Brain microvascular endothelial cell (primary cell): ENCODE data around the gene PAQR8.

Experiments
- DNase-seq: peaks from one replicate; pipeline ENCODE4 v3.0.0-alpha.2; 2020
- H3K27ac ChIP-seq: fragments of 250-450 bp; sonication (Bioruptor Pico); 2 replicates; pipeline ENCODE4 v1.5.1; 2020; ENCODE audit warnings: mild to moderate bottlenecking, moderate library complexity
- H3K27me3 ChIP-seq: fragments of 250-450 bp; sonication (Bioruptor Pico); replicated peaks from 2 replicates; pipeline ENCODE4 v1.5.1; 2020; ENCODE audit warnings: mild to moderate bottlenecking
- H3K36me3 ChIP-seq: fragments of 250-450 bp; sonication (Bioruptor Pico); replicated peaks from 2 replicates; pipeline ENCODE4 v1.5.1; 2020; ENCODE audit warnings: mild to moderate bottlenecking
- H3K4me3 ChIP-seq: 2 replicates; pipeline ENCODE4 v1.5.1; 2011; ENCODE audit warnings: low read depth, mild to moderate bottlenecking, control low read depth, low read length, moderate library complexity
- in situ Hi-C: cut with HindIII; loops from 2 replicates; pipeline ENCODE4 v1.10.0; 2017; ENCODE audit warnings: low sequenced_read_pairs, low pct_ligation_motif_present
- TF ChIP-seq, protein P1 (sequence below): IDR thresholded peaks from 2 replicates; pipeline ENCODE4 v1.5.1; 2011; ENCODE audit warnings: low read depth, mild to moderate bottlenecking, moderate library complexity, low read length, control low read depth, inconsistent platforms; ENCODE audit errors: missing control alignments

PAQR8 gene

DNA sequence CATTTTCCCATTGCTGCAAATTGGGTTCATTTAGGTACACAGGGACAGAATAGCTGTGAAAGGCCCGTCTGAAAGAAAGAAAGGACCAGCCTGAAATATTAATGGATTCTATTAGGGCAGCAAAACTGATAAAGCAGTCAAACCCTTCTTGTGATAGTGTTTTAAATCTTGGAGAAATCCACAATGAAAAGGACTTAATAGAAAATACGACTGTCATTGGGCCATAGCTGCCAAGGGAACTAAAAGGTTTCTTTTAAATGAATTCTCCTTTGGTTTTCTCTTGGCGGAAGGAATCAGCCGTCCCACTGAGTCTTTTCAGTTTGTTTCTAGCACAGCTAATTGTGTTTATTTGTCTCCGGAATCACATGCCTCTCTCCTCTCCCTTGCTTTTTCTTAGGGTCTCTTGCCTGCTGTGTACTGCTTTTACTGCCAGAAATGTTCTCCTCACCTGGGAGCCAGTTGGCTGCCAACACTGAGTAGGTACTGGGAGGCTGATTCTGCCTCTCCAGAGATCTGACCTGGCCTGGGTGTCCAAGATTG is 11.3 kb downstream of the PAQR8 start:
- TF ChIP-seq, protein P1, sequence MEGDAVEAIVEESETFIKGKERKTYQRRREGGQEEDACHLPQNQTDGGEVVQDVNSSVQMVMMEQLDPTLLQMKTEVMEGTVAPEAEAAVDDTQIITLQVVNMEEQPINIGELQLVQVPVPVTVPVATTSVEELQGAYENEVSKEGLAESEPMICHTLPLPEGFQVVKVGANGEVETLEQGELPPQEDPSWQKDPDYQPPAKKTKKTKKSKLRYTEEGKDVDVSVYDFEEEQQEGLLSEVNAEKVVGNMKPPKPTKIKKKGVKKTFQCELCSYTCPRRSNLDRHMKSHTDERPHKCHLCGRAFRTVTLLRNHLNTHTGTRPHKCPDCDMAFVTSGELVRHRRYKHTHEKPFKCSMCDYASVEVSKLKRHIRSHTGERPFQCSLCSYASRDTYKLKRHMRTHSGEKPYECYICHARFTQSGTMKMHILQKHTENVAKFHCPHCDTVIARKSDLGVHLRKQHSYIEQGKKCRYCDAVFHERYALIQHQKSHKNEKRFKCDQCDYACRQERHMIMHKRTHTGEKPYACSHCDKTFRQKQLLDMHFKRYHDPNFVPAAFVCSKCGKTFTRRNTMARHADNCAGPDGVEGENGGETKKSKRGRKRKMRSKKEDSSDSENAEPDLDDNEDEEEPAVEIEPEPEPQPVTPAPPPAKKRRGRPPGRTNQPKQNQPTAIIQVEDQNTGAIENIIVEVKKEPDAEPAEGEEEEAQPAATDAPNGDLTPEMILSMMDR, result no peak
- H3K4me3 ChIP-seq, result no peak overlapping the region
- no peaks in the 10 kb centered on the region for H3K27me3 ChIP-seq
- no peaks in the 10 kb centered on the region for H3K36me3 ChIP-seq
- no peak overlapping the region for H3K27ac ChIP-seq
- in situ Hi-C loops, result no loop called here
- DNase-seq, result no peak

DNA sequence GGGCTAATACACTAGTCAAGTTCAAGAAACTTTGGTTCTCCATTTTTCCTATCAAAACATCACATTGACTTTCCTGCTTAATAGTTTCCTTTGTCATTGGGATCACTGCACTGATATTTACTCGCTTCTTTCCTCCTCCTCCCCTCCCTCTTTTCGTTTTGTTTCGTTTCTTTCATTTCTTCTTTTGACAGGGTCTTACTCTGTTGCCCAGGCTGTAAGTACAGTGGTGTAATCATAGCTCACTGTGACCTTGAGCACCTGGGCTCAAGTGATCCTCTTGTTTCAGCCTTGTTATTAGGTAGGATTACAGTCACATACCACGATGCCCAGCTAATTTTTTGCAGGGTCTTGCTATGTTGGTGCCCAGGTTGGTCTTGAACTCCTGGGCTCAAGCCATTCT is 12.3 kb downstream of the PAQR8 start:
- DNase-seq, result no peak
- H3K27ac ChIP-seq, result no peak overlapping the region
- no peaks in the 10 kb centered on the region for H3K27me3 ChIP-seq
- in situ Hi-C loops, result no loop called here
- TF ChIP-seq, protein P1, result no peak
- no peak overlapping the region for H3K4me3 ChIP-seq
- H3K36me3 ChIP-seq, result no peaks in the 10 kb centered on the region

DNA sequence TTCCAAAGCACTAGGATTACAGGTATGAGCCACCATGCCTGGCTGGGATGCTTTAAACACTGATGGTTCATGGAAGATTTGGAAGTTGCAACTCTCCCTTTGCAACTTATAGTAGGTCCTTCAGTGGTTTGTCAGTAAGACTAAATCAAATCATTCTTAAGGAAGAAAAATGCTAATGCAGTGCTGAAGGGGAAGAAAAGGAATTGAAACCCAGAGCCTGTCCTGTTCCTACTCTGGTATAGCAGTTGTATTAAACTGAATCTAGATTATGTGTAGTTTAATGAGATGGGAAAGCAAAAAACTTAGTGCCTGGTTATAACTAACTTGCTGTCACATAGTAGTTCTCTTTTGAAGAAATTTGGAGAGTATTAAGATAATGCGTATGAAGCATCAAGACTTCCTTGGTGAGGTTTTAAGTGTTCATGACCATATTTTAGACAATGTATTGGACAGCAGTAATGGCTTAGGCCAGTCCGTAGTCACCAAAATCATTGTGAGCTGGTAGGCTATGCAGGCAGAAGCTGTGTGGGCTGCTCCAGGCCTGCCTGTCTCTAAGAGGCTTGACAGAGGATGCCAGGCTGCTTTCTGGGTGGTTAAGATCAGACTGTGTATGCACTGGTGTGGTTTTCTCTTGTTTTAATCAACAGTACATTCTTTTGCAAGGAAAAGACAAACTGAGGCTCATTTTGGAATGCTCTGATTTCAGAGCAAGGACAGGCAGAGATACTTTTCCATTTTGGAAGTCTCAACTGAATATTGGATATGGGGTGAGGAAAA is 14.0 kb downstream of the PAQR8 start:
- H3K4me3 ChIP-seq, result no peak overlapping the region
- DNase-seq, result no peak
- in situ Hi-C loops, result loop anchor here (25.0 kb wide), 1 partner anchor 89 kb away; the partner anchor contains the start of gene MCM3
- no peaks in the 10 kb centered on the region for H3K36me3 ChIP-seq
- no peaks in the 10 kb centered on the region for H3K27me3 ChIP-seq
- no peak overlapping the region for H3K27ac ChIP-seq
- TF ChIP-seq, protein P1, result no peak

DNA sequence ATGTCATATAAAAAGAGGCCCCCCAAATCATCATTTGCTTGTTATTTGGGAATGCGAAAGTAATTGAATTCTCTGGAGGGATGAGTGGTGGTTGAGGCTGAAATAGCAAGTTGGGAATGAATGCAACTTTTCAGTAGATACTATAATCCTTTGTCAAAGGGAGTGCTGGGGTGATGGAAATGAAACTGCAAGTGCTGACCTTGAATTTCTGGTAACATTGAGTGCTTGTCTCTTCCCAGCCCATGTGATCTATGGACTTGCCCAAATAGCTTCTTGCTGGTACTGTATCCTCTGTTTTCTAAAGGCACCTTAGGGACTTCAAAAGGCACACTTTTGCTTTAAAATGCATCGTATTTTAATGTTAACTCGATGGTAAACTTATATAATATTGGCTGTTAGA is 14.8 kb downstream of the PAQR8 start:
- H3K27me3 ChIP-seq, result no peaks in the 10 kb centered on the region
- no peaks in the 10 kb centered on the region for H3K36me3 ChIP-seq
- H3K27ac ChIP-seq, result no peak overlapping the region
- H3K4me3 ChIP-seq, result no peak overlapping the region
- no peak for DNase-seq
- TF ChIP-seq, protein P1, result no peak
- in situ Hi-C loops, result loop anchor here (25.0 kb wide), 1 partner anchor 89 kb away; the partner anchor contains the start of gene MCM3

DNA sequence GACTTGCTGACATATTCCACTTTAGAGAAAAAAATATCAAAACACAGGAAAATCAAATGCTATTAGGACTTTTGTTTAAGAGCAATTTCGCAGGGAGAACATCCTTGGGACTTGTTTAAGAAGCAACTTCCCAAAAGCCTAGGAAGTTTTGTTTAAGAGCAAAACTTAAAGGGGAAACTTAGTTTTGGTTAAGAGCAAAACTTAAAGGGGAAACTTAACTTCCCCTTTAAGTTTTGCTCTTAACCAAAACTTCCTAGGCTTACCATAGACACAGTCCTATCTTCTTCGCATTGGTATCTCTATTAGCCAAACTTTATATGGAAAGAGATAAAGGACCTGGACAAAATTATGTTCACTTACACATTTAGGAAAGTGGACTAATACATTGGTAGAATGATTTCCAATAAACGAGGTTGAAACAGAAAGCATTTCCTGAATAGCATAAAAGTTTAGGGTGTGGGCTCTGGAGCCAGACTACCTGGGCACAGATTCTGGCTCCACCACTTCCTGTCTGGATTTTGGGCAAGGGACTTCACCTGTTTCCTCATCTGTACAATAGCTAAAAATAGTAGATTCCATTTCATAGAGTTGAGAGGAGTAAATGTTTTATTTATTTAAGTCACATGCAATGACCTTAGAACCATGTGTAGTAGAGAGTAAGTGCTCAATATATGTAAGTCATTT is 15.7 kb downstream of the PAQR8 start:
- in situ Hi-C loops, result loop anchor here (25.0 kb wide), 1 partner anchor 90 kb away; the partner anchor contains the start of gene MCM3
- TF ChIP-seq, protein P1, result no peak
- Histone ChIP-seq H3K27ac (no peak overlapping the region), H3K36me3 (no peaks in the 10 kb centered on the region), H3K27me3 (no peaks in the 10 kb centered on the region), H3K4me3 (no peak overlapping the region)
- no peak for DNase-seq
